ENCODE data around the gene TUBA3D. TPM values are rescaled to one million over a fixed set of nuclear protein-coding genes. Genes with fewer than 3 reads are reported as not detected.
"Not testable (repeated sequence)": the region's sequence is repeated elsewhere in the genome, so short reads cannot be mapped to it uniquely, and the experiment has no call there.

The TUBA3D gene
- total RNA-seq, 1 experiment from 2014 or later, result not detected

- DNase-seq (ENCODE audit: low read depth), result not testable (repeated sequence)
Measured at GRCh38 chr2:131483981-131484820, 8.3 kb downstream of the TUBA3D start.

GRCh38 chr2:131484906-131485460 is 9.1 kb downstream of the TUBA3D start:
- not testable (repeated sequence) for DNase-seq (ENCODE audit: low read depth)

- not testable (repeated sequence) for DNase-seq (ENCODE audit: low read depth)
Measured at GRCh38 chr2:131486201-131486902, 10.4 kb downstream of the TUBA3D start.

GRCh38 chr2:131488306-131489205 is 12.6 kb downstream of the TUBA3D start:
- no peak for DNase-seq (ENCODE audit: low read depth)

GRCh38 chr2:131490616-131491468 is 14.9 kb downstream of the TUBA3D start:
- not testable (repeated sequence) for DNase-seq (ENCODE audit: low read depth)

- DNase-seq (ENCODE audit: low read depth), result not testable (repeated sequence)
Measured at GRCh38 chr2:131491469-131491836, 15.5 kb downstream of the TUBA3D start.

- peak; percentile 13 for DNase-seq (ENCODE audit: low read depth)
Measured at GRCh38 chr2:131492015-131492417, 16.1 kb downstream of the TUBA3D start, which contains the start of gene MZT2A. MZT2A (minus strand) TSS chr2:131492397; CDS start chr2:131492376, 21 bp downstream.

GRCh38 chr2:131492418-131493198 is 16.7 kb downstream of the TUBA3D start:
- DNase-seq (ENCODE audit: low read depth), result peak; percentile 95

- DNase-seq (ENCODE audit: low read depth), result peak; percentile 12
Measured at GRCh38 chr2:131493199-131493968, 17.5 kb downstream of the TUBA3D start.

- not testable (repeated sequence) for DNase-seq (ENCODE audit: low read depth)
Measured at GRCh38 chr2:131495506-131495905, 19.6 kb downstream of the TUBA3D start.

- peak; percentile 54 for DNase-seq (ENCODE audit: low read depth)
Measured at GRCh38 chr2:131498321-131498973, 22.5 kb downstream of the TUBA3D start.

- DNase-seq (ENCODE audit: low read depth), result not testable (repeated sequence)
Measured at GRCh38 chr2:131503587-131503986, 27.7 kb downstream of the TUBA3D start.

- not testable (repeated sequence) for DNase-seq (ENCODE audit: low read depth)
Measured at GRCh38 chr2:131504082-131504750, 28.3 kb downstream of the TUBA3D start.

- DNase-seq (ENCODE audit: low read depth), result no peak
Measured at GRCh38 chr2:131509615-131510014, 33.7 kb downstream of the TUBA3D start.

- DNase-seq (ENCODE audit: low read depth), result not testable (repeated sequence)
Measured at GRCh38 chr2:131511291-131511968, 35.5 kb downstream of the TUBA3D start.

GRCh38 chr2:131511969-131512870 is 36.3 kb downstream of the TUBA3D start:
- not testable (repeated sequence) for DNase-seq (ENCODE audit: low read depth)

All from M059J (cell line).